MCF 10A (cell line): ENCODE data around the gene COL9A1. TPM values are rescaled to one million over a fixed set of nuclear protein-coding genes. Genes with fewer than 3 reads are reported as not detected.

Experiments used
- BruUV-seq: library from RNA; stranded (reverse); fragments of 400-500 nt; replicated peaks from 2 replicates; lab custom pipeline; 2021; lab: Mats Ljungman, UMichigan
- CTCF ChIA-PET: fragments of 300-600 bp; sonication (Branson Sonifier 250); formaldehyde crosslinking; extraction: SDS; loops from one replicate; lab custom pipeline; 2021; ENCODE audit warnings: antibody characterized with exemption, inconsistent platforms; lab: Yijun Ruan, JAX
- POLR2A ChIA-PET: fragments of 300-600, 350-650 bp; sonication (Branson Sonifier 250); formaldehyde crosslinking; extraction: SDS; loops from one replicate; lab custom pipeline; 2020; ENCODE audit warnings: antibody characterized with exemption, inconsistent platforms; lab: Yijun Ruan, JAX
- DNase-seq: peaks from one replicate; pipeline ENCODE4 v3.0.0-alpha.2; 2018; ENCODE audit not compliant: unreplicated experiment
- H3K27ac Mint-ChIP-seq: one replicate; pipeline ENCODE4 v1.8.0; 2022; ENCODE audit warnings: mild to moderate bottlenecking, low read depth, mixed read lengths; ENCODE audit not compliant: unreplicated experiment
- H3K27me3 Mint-ChIP-seq: one replicate; pipeline ENCODE4 v1.8.0; 2022; ENCODE audit warnings: mixed read lengths; ENCODE audit not compliant: insufficient read depth, unreplicated experiment
- H3K36me3 Mint-ChIP-seq: one replicate; pipeline ENCODE4 v1.8.0; 2022; ENCODE audit warnings: mild to moderate bottlenecking, moderate library complexity, mixed read lengths; ENCODE audit not compliant: insufficient read depth, unreplicated experiment
- H3K4me1 Mint-ChIP-seq: one replicate; pipeline ENCODE4 v1.8.0; 2022; ENCODE audit warnings: mixed read lengths; ENCODE audit not compliant: insufficient read depth, unreplicated experiment
- H3K4me3 Mint-ChIP-seq: one replicate; pipeline ENCODE4 v1.8.0; 2022; ENCODE audit warnings: mild to moderate bottlenecking, moderate library complexity, mixed read lengths; ENCODE audit not compliant: unreplicated experiment
- H3K9me3 Mint-ChIP-seq: one replicate; pipeline ENCODE4 v1.8.0; 2022; ENCODE audit warnings: mixed read lengths; ENCODE audit not compliant: unreplicated experiment
- CTCF ChIP-seq: fragments of 200-600 bp; IDR thresholded peaks from one replicate; pipeline ENCODE4 v1.8.0; 2022; ENCODE audit warnings: antibody characterized with exemption, mild to moderate bottlenecking; ENCODE audit not compliant: unreplicated experiment
- intact Hi-C: fragments of 100-400 bp; cut with micrococcal nuclease; formaldehyde crosslinking; loops from 2 replicates; pipeline ENCODE4 v1.14.1; 2022
- total RNA-seq: library from RNA; stranded (reverse); gene quantifications from 2 replicates; pipeline ENCODE4 v1.2.3, GENCODE V29; 2022

The COL9A1 gene
- total RNA-seq, 1 experiment from 2014 or later, result not detected

GRCh38 chr6:70234561-70235236 is 68.2 kb downstream of the COL9A1 start:
- TF ChIP-seq CTCF, result no peak
- ChIA-PET CTCF (no interaction called here), POLR2A (no interaction called here)
- Mint-ChIP-seq H3K36me3 (no peaks in the 10 kb centered on the region), H3K4me3 (no peak overlapping the region), H3K9me3 (no peaks in the 10 kb centered on the region), H3K27me3 (peaks cover 97% of the 10 kb centered on the region), H3K4me1 (no peaks in the 10 kb centered on the region), H3K27ac (no peak overlapping the region)
- no peak for DNase-seq
- BruUV-seq, result no TSS peak
- intact Hi-C loops, result no loop called here

- H3K9me3 Mint-ChIP-seq, result no peaks in the 10 kb centered on the region
- H3K27me3 Mint-ChIP-seq, result peaks cover 91% of the 10 kb centered on the region
- no peak for TF ChIP-seq CTCF
- intact Hi-C loops, result no loop called here
- H3K4me3 Mint-ChIP-seq, result no peak overlapping the region
- H3K36me3 Mint-ChIP-seq, result no peaks in the 10 kb centered on the region
- no TSS peak for BruUV-seq
- DNase-seq, result no peak
- ChIA-PET CTCF (interaction anchor here (0.6 to 4.5 kb wide), 4 partner anchors 8 to 138 kb away, joined by 3 to 52 read pairs (median 6); no protein-coding TSS in a partner anchor), POLR2A (no interaction called here)
- no peak overlapping the region for H3K27ac Mint-ChIP-seq
- no peaks in the 10 kb centered on the region for H3K4me1 Mint-ChIP-seq
These were observed 71.6 kb downstream of the COL9A1 start for GRCh38 chr6:70231311-70231710.

GRCh38 chr6:70225055-70225454 is 77.8 kb downstream of the COL9A1 start:
- intact Hi-C loops, result no loop called here
- no peaks in the 10 kb centered on the region for H3K36me3 Mint-ChIP-seq
- BruUV-seq, result no TSS peak
- H3K4me3 Mint-ChIP-seq, result no peak overlapping the region
- DNase-seq, result no peak
- POLR2A ChIA-PET, result no interaction called here
- H3K27ac Mint-ChIP-seq, result no peak overlapping the region
- H3K4me1 Mint-ChIP-seq, result no peaks in the 10 kb centered on the region
- no peaks in the 10 kb centered on the region for H3K9me3 Mint-ChIP-seq
- CTCF ChIA-PET, result interaction anchor here (0.6 to 0.8 kb wide), 2 partner anchors 734 to 798 kb away, joined by 3 read pairs; no protein-coding TSS in a partner anchor
- no peak for TF ChIP-seq CTCF
- peaks cover 94% of the 10 kb centered on the region for H3K27me3 Mint-ChIP-seq

- peaks cover 100% of the 10 kb centered on the region for H3K27me3 Mint-ChIP-seq
- no peaks in the 10 kb centered on the region for H3K36me3 Mint-ChIP-seq
- DNase-seq, result no peak
- no peak overlapping the region for H3K4me3 Mint-ChIP-seq
- no peaks in the 10 kb centered on the region for H3K9me3 Mint-ChIP-seq
- H3K27ac Mint-ChIP-seq, result no peak overlapping the region
- ChIA-PET CTCF (interaction anchor here (0.7 to 4.8 kb wide), 12 partner anchors 9 to 861 kb away, joined by 3 to 38 read pairs (median 6); no protein-coding TSS in a partner anchor), POLR2A (no interaction called here)
- TF ChIP-seq CTCF, result no peak
- no TSS peak for BruUV-seq
- H3K4me1 Mint-ChIP-seq, result no peaks in the 10 kb centered on the region
- intact Hi-C loops, result loop anchor here (5.0 kb wide), 3 partner anchors 90 to 735 kb away; partner anchors contain the start of gene B3GAT2
These were observed 80.5 kb downstream of the COL9A1 start for GRCh38 chr6:70222439-70222749.
